Epithelial cell of proximal tubule (primary cell): Measurements from ENCODE around the gene RNF180. TPM values are rescaled to one million over a fixed set of nuclear protein-coding genes. Genes with fewer than 3 reads are reported as not detected.

ENCODE experiments used
- DNase-seq: peaks from one replicate; pipeline ENCODE4 v3.0.0-alpha.2; 2011; ENCODE audit warnings: low read depth
- H3K4me3 ChIP-seq: 2 replicates; pipeline ENCODE4 v1.5.1; 2011; ENCODE audit warnings: low read depth, mild to moderate bottlenecking, low read length
- total RNA-seq: library from RNA; depleted of rRNA; stranded (reverse); fragments of >200 nt; gene quantifications from 2 replicates; pipeline ENCODE4 v1.2.3, GENCODE V29; 2015
- TF ChIP-seq, protein P1 (sequence below): conservative IDR thresholded peaks from 2 replicates; pipeline ENCODE4 v1.5.1; 2012; ENCODE audit warnings: low read depth, mild to moderate bottlenecking, low read length

The RNF180 gene, protein sequence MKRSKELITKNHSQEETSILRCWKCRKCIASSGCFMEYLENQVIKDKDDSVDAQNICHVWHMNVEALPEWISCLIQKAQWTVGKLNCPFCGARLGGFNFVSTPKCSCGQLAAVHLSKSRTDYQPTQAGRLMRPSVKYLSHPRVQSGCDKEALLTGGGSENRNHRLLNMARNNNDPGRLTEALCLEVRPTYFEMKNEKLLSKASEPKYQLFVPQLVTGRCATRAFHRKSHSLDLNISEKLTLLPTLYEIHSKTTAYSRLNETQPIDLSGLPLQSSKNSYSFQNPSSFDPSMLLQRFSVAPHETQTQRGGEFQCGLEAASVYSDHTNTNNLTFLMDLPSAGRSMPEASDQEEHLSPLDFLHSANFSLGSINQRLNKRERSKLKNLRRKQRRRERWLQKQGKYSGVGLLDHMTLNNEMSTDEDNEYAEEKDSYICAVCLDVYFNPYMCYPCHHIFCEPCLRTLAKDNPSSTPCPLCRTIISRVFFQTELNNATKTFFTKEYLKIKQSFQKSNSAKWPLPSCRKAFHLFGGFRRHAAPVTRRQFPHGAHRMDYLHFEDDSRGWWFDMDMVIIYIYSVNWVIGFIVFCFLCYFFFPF
- 4.5 and 4.6 TPM in 2 replicates for total RNA-seq

DNA sequence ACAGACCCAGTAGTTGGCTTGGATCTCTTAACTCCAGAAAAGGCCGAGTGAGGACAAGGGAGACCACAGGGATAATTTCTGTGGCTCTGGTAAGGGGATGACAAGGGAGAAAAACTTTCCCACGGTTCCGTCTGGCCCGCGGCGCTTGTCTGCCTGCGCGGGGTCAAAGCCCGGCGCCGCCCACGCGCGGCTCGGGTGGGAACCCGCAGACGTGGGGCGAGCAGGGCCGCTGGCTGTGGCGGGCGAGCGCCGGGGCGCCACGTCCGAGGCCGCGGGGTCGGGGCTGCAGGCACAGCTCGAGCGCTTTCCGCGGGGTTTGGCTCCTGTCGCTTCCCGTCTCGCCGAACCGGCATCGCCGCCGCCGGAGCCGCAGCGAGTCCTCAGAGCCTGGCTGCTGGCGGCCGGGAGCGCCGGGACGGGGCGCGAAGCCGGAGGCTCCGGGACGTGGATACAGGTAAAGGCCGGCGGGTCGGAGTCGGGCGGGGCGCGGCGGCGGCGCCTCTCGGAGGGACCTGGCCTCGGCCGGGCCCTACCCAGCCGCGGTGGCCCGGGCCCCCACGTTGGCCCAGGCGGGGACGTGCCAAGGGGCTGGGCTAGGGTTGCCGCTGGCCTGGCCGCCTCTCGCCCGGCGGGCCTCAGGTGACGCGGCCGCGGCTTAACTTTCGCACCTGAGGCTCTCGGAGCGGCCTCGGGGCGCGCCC is at the start of gene RNF180:
Gene RNF180, plus strand, starts transcription at position 344 of the 701 bp plus-strand sequence. CDS start 34,965 bp downstream, outside the sequence.
- TF ChIP-seq, protein P1, sequence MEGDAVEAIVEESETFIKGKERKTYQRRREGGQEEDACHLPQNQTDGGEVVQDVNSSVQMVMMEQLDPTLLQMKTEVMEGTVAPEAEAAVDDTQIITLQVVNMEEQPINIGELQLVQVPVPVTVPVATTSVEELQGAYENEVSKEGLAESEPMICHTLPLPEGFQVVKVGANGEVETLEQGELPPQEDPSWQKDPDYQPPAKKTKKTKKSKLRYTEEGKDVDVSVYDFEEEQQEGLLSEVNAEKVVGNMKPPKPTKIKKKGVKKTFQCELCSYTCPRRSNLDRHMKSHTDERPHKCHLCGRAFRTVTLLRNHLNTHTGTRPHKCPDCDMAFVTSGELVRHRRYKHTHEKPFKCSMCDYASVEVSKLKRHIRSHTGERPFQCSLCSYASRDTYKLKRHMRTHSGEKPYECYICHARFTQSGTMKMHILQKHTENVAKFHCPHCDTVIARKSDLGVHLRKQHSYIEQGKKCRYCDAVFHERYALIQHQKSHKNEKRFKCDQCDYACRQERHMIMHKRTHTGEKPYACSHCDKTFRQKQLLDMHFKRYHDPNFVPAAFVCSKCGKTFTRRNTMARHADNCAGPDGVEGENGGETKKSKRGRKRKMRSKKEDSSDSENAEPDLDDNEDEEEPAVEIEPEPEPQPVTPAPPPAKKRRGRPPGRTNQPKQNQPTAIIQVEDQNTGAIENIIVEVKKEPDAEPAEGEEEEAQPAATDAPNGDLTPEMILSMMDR = no peak
- peak within 1 kb of the TSS; percentile 81 for H3K4me3 ChIP-seq
- DNase-seq = no peak

DNA sequence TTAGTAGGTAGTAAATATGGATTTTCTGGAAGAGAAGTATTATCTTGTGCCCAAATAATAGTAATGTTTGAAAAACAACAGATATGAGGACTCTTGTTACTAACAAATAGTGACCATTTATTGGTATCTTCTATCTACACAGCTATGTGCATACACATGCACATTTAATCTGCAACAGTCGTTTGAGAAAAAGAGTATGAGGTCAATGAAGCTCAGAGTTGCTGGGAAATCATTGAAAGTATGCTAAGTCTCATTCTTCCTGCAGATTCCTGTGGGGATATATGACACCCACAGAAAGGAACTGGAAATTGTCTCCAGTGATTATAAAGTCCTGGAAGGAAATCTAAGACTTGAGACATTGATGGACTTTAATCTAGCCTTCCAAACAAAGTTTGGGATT is 40.1 kb upstream of the RNF180 start:
- no peak overlapping the region for H3K4me3 ChIP-seq
- DNase-seq = no peak
- TF ChIP-seq, protein P1 = no peak

DNA sequence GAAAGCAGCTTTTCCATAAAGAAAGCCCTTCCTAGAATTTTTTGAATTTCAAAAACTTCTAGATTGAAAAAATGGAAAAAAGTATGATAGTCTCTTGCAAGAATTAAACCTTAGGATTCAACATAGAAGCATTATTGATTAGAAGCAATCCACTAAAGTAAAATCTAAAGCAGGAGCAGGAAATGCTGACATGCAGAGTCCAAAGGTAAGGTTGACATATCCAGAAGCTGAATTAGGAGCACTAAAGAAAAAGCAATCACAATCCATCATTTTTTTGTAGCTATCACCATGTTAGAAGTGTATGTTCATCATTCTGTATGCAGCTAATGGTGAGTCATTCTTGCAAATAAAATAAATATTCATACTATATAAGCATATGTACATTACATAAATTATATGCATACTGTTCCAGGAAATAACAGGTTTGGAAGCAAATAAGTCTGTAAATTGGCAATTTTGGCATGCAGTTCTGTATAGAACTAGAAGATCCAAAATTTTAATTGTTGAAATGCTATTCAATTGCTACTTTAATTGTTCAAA is 39.4 kb upstream of the RNF180 start:
- no peak for DNase-seq
- TF ChIP-seq, protein P1 = no peak
- no peak overlapping the region for H3K4me3 ChIP-seq

DNA sequence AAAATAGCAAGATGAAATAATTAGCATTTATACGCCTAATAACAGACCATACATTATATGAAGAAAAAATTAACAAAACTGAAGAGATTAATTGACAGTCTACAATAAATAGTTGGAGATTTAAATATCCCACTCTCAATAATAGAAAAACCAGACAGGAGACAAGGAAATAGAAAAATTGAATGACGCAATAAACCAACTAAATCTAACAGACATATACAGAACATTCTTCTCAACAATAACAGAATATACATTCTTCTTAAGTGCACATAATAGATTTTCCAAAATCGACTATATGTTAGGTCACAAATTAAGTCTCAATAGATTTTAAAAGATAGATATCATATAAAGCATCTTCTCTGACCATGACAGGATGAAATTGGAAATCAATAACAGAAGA is 25.6 kb upstream of the RNF180 start:
- no peak overlapping the region for H3K4me3 ChIP-seq
- TF ChIP-seq, protein P1 = no peak
- no peak for DNase-seq

DNA sequence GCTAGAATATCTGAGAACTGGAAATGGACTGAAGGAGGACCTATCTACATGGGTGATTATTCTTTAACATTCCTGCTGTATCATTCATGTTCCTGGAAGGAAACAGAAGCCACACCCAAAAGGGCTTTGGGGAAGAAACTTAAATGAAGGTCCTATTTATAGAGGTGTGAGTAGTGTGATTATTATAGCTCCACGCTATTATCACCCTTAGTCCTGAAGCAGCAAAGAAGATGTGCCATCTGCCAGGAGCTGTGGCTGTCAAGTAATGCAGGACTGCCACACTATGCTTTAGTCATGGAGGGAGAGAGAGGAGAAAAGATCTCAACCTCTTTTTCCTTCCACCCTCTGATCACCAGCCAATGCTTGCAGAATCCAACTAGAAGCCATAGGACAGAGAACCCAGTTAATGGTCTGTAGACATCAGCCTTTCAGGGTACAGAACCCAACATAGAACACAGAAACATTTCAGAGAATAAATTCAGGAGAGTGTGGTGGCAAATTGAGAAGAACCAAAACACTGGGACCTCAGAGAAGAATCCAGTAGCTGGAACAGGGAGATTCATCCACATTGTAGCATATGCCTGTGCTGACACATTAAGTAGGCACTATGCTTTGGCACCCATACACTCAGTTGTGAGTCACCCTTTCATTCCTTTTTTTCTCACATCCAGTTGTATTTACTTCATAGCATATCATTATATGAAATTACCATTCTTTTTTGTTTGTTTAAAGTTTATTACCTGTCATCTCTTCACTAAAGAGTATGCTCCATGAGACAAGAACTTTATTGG is 21.0 kb upstream of the RNF180 start:
- TF ChIP-seq, protein P1 = no peak

DNA sequence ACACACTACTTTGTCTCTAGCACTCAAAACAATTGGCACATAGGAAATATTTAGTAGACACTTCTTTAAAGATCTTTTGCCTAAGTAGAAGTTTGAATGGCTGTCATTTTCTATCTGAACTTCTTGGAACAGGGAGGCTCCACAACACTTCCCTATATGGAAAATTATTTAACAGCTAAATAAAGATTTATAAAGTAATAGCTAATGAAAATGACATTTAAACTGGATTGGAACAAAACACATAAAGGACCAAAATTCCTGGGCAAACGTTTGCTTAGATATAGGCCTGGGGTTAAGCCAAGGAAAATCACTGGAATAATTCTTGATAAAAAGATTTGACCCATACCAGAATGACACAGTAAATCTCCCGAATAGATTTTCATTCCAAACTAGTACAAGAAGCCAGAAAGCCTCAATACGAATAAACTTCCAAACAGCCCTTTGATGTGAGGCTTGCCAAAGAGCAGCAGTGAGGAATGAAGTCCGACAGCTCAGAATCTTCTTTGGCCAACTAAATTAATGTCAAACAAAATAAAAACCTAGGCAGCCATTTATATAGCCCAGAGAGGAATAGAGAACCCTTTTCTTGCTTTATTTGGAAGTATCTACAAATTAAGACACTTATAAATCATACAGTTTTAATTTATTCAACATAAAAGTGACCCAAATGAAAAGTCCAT is 20.3 kb upstream of the RNF180 start:
- no peak for DNase-seq
- TF ChIP-seq, protein P1 = no peak
- H3K4me3 ChIP-seq = no peak overlapping the region

More for the DNA sequence above, 21.0 kb upstream of the RNF180 start:
- DNase-seq = no peak
- H3K4me3 ChIP-seq = no peak overlapping the region
